ENCODE results near the gene SAMM50. TPM values are rescaled to one million over a fixed set of nuclear protein-coding genes. Genes with fewer than 3 reads are reported as not detected.

SAMM50 gene
- total and polyA plus RNA-seq, 10 donors = 17.8 to 35.5 (median 28.0) TPM

DNA sequence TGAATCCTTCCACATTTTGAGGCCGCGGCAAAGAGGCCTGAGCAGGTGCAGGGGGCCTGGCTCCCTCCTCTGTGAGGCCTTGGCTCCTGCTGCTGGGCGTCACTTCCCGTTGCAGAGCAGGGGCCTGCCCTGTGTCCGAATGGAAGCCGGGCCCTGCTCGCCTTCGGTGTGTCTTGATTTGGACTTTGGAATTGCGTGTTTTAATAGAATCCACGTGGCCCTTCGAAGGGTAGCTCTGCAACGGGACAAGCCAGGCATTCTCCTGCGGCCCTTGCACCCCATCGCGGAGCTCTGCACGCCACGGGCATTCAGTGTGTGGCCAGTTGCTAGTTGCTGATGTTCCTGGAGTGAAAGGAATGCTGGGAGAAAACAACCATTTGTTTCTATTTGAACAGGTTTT lies 25.8 kb downstream of the SAMM50 start:
- no peaks in the 10 kb centered on the region for H3K27me3 ChIP-seq (replicated peaks in 1 of 7)
- TF ChIP-seq POLR2AphosphoS5 (IDR thresholded peaks at IDR 0.05) = no peak
- no peak for TF ChIP-seq POLR2A (IDR thresholded peaks at IDR 0.05)
- TF ChIP-seq, protein P1, sequence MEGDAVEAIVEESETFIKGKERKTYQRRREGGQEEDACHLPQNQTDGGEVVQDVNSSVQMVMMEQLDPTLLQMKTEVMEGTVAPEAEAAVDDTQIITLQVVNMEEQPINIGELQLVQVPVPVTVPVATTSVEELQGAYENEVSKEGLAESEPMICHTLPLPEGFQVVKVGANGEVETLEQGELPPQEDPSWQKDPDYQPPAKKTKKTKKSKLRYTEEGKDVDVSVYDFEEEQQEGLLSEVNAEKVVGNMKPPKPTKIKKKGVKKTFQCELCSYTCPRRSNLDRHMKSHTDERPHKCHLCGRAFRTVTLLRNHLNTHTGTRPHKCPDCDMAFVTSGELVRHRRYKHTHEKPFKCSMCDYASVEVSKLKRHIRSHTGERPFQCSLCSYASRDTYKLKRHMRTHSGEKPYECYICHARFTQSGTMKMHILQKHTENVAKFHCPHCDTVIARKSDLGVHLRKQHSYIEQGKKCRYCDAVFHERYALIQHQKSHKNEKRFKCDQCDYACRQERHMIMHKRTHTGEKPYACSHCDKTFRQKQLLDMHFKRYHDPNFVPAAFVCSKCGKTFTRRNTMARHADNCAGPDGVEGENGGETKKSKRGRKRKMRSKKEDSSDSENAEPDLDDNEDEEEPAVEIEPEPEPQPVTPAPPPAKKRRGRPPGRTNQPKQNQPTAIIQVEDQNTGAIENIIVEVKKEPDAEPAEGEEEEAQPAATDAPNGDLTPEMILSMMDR (IDR thresholded peaks at IDR 0.05 in 8 of 11, conservative IDR thresholded peaks at IDR 0.05 in 3 of 11) = no peak
- no peaks in the 10 kb centered on the region for H3K4me1 ChIP-seq
- H3K4me3 ChIP-seq = no peak overlapping the region
- peaks cover 3 to 100% (median 92%) of the 10 kb centered on the region in 6 donors for H3K36me3 ChIP-seq
- H3K27ac ChIP-seq = no peak overlapping the region
- WGBS, 5 donors = 96 to 99% (median 97%) methylated on average over 17 of the region's 17 CpGs
- no peaks in the 10 kb centered on the region for H3K9me3 ChIP-seq
- DNase-seq = no peak
- intact Hi-C loops (cut with DNase I; ENCODE audit: low total_unique reads) = no loop called here

DNA sequence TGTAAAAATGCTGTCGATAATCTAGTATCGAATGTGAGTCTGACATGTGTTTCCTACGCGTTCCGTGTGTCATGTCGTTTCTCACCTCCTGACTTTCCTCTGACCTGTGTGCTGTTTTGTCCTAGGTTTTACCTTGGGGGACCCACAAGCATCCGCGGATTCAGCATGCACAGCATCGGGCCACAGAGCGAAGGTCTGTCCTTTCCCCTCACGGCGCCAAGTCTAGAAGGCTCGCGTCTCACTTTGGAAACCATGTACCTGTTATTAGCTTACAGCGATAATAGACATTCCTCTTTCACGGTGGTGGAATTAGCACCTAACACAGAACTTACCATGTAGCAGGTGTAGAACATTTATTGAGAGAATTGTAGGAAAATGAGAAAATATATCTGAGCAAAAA lies 28.6 kb downstream of the SAMM50 start:
- Histone ChIP-seq H3K9me3 (no peaks in the 10 kb centered on the region), H3K27me3 (replicated peaks in 1 of 7) (no peaks in the 10 kb centered on the region), H3K4me1 (no peaks in the 10 kb centered on the region), H3K36me3 (peaks cover 0 to 100% (median 89%) of the 10 kb centered on the region in 6 donors), H3K4me3 (no peak overlapping the region), H3K27ac (no peak overlapping the region)
- TF ChIP-seq, protein P1 (IDR thresholded peaks at IDR 0.05 in 8 of 11, conservative IDR thresholded peaks at IDR 0.05 in 3 of 11) = no peak
- TF ChIP-seq POLR2AphosphoS5 (IDR thresholded peaks at IDR 0.05) = no peak
- no peak for TF ChIP-seq POLR2A (IDR thresholded peaks at IDR 0.05)
- intact Hi-C loops (cut with DNase I; ENCODE audit: low total_unique reads) = no loop called here
- 94 to 98% (median 97%) methylated on average over 16 of the region's 16 CpGs for WGBS, 5 donors
- no peak for DNase-seq

DNA sequence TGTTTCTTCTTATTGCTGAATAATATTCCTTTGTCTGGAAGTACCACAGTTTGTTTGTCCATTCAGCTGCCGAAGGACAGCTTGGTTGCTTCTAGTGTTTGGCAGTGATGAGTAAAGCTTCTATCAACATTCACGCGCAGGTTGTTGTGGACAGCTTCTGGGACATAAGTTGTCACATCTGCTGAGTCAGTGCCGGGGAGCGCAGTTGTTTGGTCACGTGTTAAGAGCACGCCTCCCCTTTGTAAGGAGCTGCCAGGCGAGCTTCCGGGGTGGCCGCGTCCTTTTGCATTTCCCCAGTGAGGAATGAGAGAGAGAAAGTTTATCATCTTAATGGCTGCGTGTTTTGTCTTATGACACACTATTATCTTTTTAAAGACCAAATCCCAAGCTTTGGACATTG lies 30.3 kb downstream of the SAMM50 start:
- H3K4me3 ChIP-seq = no peak overlapping the region
- intact Hi-C loops (cut with DNase I; ENCODE audit: low total_unique reads) = no loop called here
- no peak overlapping the region for H3K27ac ChIP-seq
- WGBS, 5 donors = 84 to 93% (median 91%) methylated on average over 12 of the region's 12 CpGs
- no peak for DNase-seq
- H3K4me1 ChIP-seq = no peaks in the 10 kb centered on the region
- TF ChIP-seq POLR2A (IDR thresholded peaks at IDR 0.05) = no peak
- TF ChIP-seq POLR2AphosphoS5 (IDR thresholded peaks at IDR 0.05) = no peak
- TF ChIP-seq, protein P1 (IDR thresholded peaks at IDR 0.05 in 8 of 11, conservative IDR thresholded peaks at IDR 0.05 in 3 of 11) = no peak
- H3K9me3 ChIP-seq = no peaks in the 10 kb centered on the region
- H3K27me3 ChIP-seq (replicated peaks in 1 of 7) = no peaks in the 10 kb centered on the region
- peaks cover 4 to 100% (median 93%) of the 10 kb centered on the region in 6 donors for H3K36me3 ChIP-seq

DNA sequence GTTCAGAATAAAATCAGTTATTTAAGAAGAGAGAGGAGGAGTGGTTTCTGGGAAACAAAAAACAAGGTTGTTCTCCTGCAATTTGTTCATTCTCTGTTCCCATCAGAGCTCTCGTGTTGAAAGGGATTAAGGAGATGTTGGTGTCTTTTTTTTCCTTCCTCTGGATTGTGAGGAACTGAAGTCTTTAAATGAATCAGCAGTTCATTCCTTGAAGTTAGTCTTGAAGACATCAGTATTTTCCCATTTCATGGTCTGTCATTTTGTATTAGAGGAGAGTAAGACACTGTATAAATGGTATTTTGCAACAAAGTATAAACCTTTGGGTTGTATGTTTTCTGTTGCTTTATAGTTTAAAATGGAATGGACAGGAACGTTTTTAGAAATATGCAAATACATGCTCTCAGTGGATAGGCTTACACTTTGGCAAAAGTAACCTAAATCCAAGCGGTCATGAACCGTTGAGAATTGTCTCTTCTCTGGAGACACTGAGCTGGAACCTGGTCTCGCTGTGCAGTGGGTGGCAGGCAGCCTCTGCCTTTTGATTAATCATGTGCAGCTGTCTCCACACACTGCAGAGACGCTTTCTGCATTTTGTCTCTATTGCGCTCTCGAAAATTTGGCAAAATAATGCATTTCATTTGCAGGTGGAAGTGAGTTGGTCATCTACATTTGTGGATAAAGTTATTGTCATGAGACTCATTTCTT lies 33.0 kb downstream of the SAMM50 start:
- DNase-seq = no peak
- H3K36me3 ChIP-seq = peaks cover 4 to 99% (median 93%) of the 10 kb centered on the region in 6 donors
- no peak overlapping the region for H3K4me3 ChIP-seq
- H3K27me3 ChIP-seq (replicated peaks in 1 of 7) = no peaks in the 10 kb centered on the region
- no peak overlapping the region for H3K27ac ChIP-seq
- TF ChIP-seq, protein P1 (IDR thresholded peaks at IDR 0.05 in 8 of 11, conservative IDR thresholded peaks at IDR 0.05 in 3 of 11) = no peak
- TF ChIP-seq POLR2A (IDR thresholded peaks at IDR 0.05) = no peak
- TF ChIP-seq POLR2AphosphoS5 (IDR thresholded peaks at IDR 0.05) = no peak
- intact Hi-C loops (cut with DNase I; ENCODE audit: low total_unique reads) = no loop called here
- peaks cover under 1 to 7% (median 5%) of the 10 kb centered on the region in 6 donors for H3K4me1 ChIP-seq
- WGBS, 5 donors = 87 to 90% (median 89%) methylated on average over 8 of the region's 8 CpGs
- no peaks in the 10 kb centered on the region for H3K9me3 ChIP-seq
